Gastroesophageal sphincter (tissue), 3 donors: ENCODE results near the gene FA2H.
"Not testable (repeated sequence)": the region's sequence is repeated elsewhere in the genome, so short reads cannot be mapped to it uniquely, and the experiment has no call there.

Experiments
- CTCF ChIP-seq, 4 experiments: fragments of 200-600 bp in 2 of 4; fragments of 450-650 bp in 2 of 4; sonication (generic) in 1 of 4; IDR thresholded peaks; one replicate each; pipeline ENCODE4 v1.5.1; 2017 to 2019; ENCODE audit warnings: antibody characterized with exemption in 4 of 4, mild to moderate bottlenecking in 2 of 4, moderate library complexity in 2 of 4
- EP300 ChIP-seq: sonication (generic); formaldehyde crosslinking; IDR thresholded peaks from one replicate; pipeline ENCODE4 v1.6.1; 2017; ENCODE audit warnings: antibody characterized with exemption, mild to moderate bottlenecking
- POLR2A ChIP-seq, 2 donors: fragments of 450-650 bp; IDR thresholded peaks; one replicate each; pipeline ENCODE4 v1.6.1; 2017; ENCODE audit warnings: antibody characterized with exemption in 2 of 2, mild to moderate bottlenecking in 2 of 2, moderate library complexity in 1 of 2
- POLR2AphosphoS5 ChIP-seq: sonication (generic); formaldehyde crosslinking; IDR thresholded peaks from one replicate; pipeline ENCODE4 v1.6.1; 2017; ENCODE audit warnings: antibody characterized with exemption

GRCh38 chr16:74764184-74764583, 10.4 kb downstream of the FA2H start:
- not testable (repeated sequence) for TF ChIP-seq CTCF (IDR thresholded peaks at IDR 0.05); EP300; POLR2AphosphoS5; POLR2A (IDR thresholded peaks at IDR 0.05)
